Measurements from ENCODE around the gene RANBP10. TPM values are rescaled to one million over a fixed set of nuclear protein-coding genes. Genes with fewer than 3 reads are reported as not detected.

Gene RANBP10
- total RNA-seq, 1 experiment from 2014 or later: 15.6 TPM

DNA sequence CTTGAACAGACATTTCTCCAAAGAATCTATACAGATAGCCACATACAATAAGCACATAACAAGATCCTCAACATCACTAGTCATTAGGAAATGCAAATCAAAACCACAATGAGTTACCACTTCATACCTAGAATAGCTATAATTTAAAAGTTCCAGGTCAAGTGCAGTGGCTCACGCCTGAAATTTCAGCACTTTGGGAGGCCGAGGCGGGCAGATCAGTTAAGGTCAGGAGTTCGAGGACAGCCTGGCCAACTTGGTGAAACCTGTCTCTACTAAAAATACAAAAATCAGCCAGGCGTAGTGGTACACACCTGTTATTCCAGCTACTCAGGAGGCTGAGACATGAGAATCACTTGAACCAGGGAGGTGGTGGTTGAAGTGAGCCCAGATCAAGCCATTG lies 19.9 kb downstream of the RANBP10 start:
- WGBS (ENCODE audit: extremely low coverage, insufficient read length, low lambda C conversion rate): no CpG with 5 or more reads among the region's 5 CpGs
- H4K20me1 ChIP-seq (ENCODE audit: control insufficient read depth, insufficient read depth, insufficient read length): no peaks in the 10 kb centered on the region
- no peak overlapping the region for H3K14ac ChIP-seq (ENCODE audit: insufficient read depth, low read length)
- H3K4ac ChIP-seq (ENCODE audit: low read depth, low read length): no peak overlapping the region
- no peak overlapping the region for H2BK120ac ChIP-seq (ENCODE audit: low read depth, low read length, poor library complexity, severe bottlenecking)
- H3K9me3 Mint-ChIP-seq: no peaks in the 10 kb centered on the region
- no peak overlapping the region for H4K5ac ChIP-seq (ENCODE audit: insufficient read length, low read depth, low read length)
- H3K9me3 ChIP-seq (ENCODE audit: control insufficient read depth, low read depth, low read length): no peaks in the 10 kb centered on the region
- H3K27ac Mint-ChIP-seq: no peak overlapping the region
- H3K4me3 Mint-ChIP-seq: no peak overlapping the region
- no peaks in the 10 kb centered on the region for H3K27me3 ChIP-seq (ENCODE audit: insufficient read depth, low read length)
- no peak overlapping the region for H2BK5ac ChIP-seq (ENCODE audit: insufficient read length, low read length)
- no peak overlapping the region for H2BK20ac ChIP-seq (ENCODE audit: low read depth, low read length, poor library complexity, severe bottlenecking)
- H3K23ac ChIP-seq (ENCODE audit: insufficient read length, low read depth, low read length): no peak overlapping the region
- H4K8ac ChIP-seq (replicated peaks; ENCODE audit: insufficient read length, low read depth, low read length): no peak overlapping the region
- H2AK5ac ChIP-seq (ENCODE audit: insufficient read length, low read length): no peak overlapping the region
- no peak overlapping the region for H3T11ph ChIP-seq (ENCODE audit: low read length)
- H3K27ac ChIP-seq (ENCODE audit: insufficient read length, low read depth, low read length): no peak overlapping the region
- no peaks in the 10 kb centered on the region; the same call in 1 of the 2 replicates for H3K27me3 Mint-ChIP-seq (ENCODE audit: low read depth)
- H3K23me2 ChIP-seq (ENCODE audit: insufficient read length, low read depth, low read length, poor library complexity, severe bottlenecking): no peaks in the 10 kb centered on the region
- H3K18ac ChIP-seq (ENCODE audit: insufficient read length, low read depth, low read length): no peak overlapping the region
- TF ChIP-seq, protein P1, sequence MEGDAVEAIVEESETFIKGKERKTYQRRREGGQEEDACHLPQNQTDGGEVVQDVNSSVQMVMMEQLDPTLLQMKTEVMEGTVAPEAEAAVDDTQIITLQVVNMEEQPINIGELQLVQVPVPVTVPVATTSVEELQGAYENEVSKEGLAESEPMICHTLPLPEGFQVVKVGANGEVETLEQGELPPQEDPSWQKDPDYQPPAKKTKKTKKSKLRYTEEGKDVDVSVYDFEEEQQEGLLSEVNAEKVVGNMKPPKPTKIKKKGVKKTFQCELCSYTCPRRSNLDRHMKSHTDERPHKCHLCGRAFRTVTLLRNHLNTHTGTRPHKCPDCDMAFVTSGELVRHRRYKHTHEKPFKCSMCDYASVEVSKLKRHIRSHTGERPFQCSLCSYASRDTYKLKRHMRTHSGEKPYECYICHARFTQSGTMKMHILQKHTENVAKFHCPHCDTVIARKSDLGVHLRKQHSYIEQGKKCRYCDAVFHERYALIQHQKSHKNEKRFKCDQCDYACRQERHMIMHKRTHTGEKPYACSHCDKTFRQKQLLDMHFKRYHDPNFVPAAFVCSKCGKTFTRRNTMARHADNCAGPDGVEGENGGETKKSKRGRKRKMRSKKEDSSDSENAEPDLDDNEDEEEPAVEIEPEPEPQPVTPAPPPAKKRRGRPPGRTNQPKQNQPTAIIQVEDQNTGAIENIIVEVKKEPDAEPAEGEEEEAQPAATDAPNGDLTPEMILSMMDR (conservative IDR thresholded peaks at IDR 0.05): no peak
- no peak overlapping the region for H2BK15ac ChIP-seq (ENCODE audit: low read depth, low read length)
- H3K4me2 ChIP-seq (ENCODE audit: insufficient read depth, insufficient read length, low read length): no peak overlapping the region
- DNase-seq: no peak
- no peak overlapping the region for H3K9ac ChIP-seq (ENCODE audit: extremely low read depth, insufficient read length, low read length)
- no peak overlapping the region for H2AFZ ChIP-seq (ENCODE audit: low read length)
- no peak overlapping the region for H3K56ac ChIP-seq (ENCODE audit: insufficient read length, low read depth, low read length)
- H3K4me1 Mint-ChIP-seq: no peaks in the 10 kb centered on the region
- H3K79me2 ChIP-seq (ENCODE audit: insufficient read depth, low read length): no peaks in the 10 kb centered on the region; the same call in 1 of the 2 replicates
- H2BK12ac ChIP-seq (ENCODE audit: insufficient read length, low read depth, low read length): no peak overlapping the region
- H3K79me1 ChIP-seq (ENCODE audit: insufficient read depth, low read depth, low read length, poor library complexity, severe bottlenecking): no peaks in the 10 kb centered on the region
- H3K4me1 ChIP-seq (ENCODE audit: insufficient read depth, low read length): no peaks in the 10 kb centered on the region
- no peak overlapping the region for H4K91ac ChIP-seq (ENCODE audit: insufficient read length, low read depth, low read length)
- H3K36me3 Mint-ChIP-seq (ENCODE audit: insufficient read depth in 1 of 3, low read depth in 3 of 3): no peaks in the 10 kb centered on the region; a peak in 2 of 7 replicates
